Activated CD8-positive, alpha-beta memory T cell treated with anti-CD3 and anti-CD28 coated beads, Interleukin-2, amount 10 ng/mL, durations not matched to agents 7 days and 5 days (primary cell): ENCODE measurements around the gene RAI1. TPM values are rescaled to one million over a fixed set of nuclear protein-coding genes. Genes with fewer than 3 reads are reported as not detected.

Experiments
- ATAC-seq: fragments of 150-1000 bp; cut with Tn5 transposase; one replicate; pipeline ENCODE4 v1.10.0; 2021; ENCODE audit warnings: moderate library complexity
- CTCF ChIA-PET: fragments of 350-600 bp; sonication (Branson Sonifier 250); formaldehyde crosslinking; loops from one replicate; lab custom pipeline; 2021; ENCODE audit warnings: antibody characterized with exemption; lab: Charles Lee
- DNase-seq: peaks from one replicate; pipeline ENCODE4 v3.0.0-alpha.2; 2020
- H3K27ac Mint-ChIP-seq: one replicate; pipeline ENCODE4 v1.8.0; 2021; ENCODE audit warnings: mild to moderate bottlenecking, mixed read lengths
- H3K27me3 Mint-ChIP-seq: one replicate; pipeline ENCODE4 v1.8.0; 2021; ENCODE audit warnings: mixed read lengths
- H3K36me3 Mint-ChIP-seq: one replicate; pipeline ENCODE4 v1.8.0; 2021; ENCODE audit warnings: mild to moderate bottlenecking, mixed read lengths
- H3K4me1 Mint-ChIP-seq: one replicate; pipeline ENCODE4 v1.8.0; 2021; ENCODE audit warnings: mixed read lengths
- H3K4me3 Mint-ChIP-seq: one replicate; pipeline ENCODE4 v1.8.0; 2021; ENCODE audit warnings: mild to moderate bottlenecking, moderate library complexity, mixed read lengths
- H3K9me3 Mint-ChIP-seq: one replicate; pipeline ENCODE4 v1.8.0; 2022; ENCODE audit warnings: low read depth, mixed read lengths
- total RNA-seq, 2 experiments: library from RNA; stranded (reverse); gene quantifications; one replicate each; pipeline ENCODE4 v1.2.3, GENCODE V29; 2021

Gene RAI1
- total RNA-seq, 2 experiments from 2014 or later: 17.4 to 24.4 TPM

GRCh38 chr17:17835415-17836249 is 154.4 kb downstream of the RAI1 start:
- no peaks in the 10 kb centered on the region for H3K27me3 Mint-ChIP-seq
- DNase-seq: peak; percentile 54

GRCh38 chr17:17836250-17836817 is 155.1 kb downstream of the RAI1 start:
- peak overlapping the region; percentile 95 for H3K27ac Mint-ChIP-seq

More at GRCh38 chr17:17835415-17836249, 154.4 kb downstream of the RAI1 start:
- H3K9me3 Mint-ChIP-seq: no peaks in the 10 kb centered on the region
- ATAC-seq: no peak
- peak overlapping the region; percentile 95 for H3K27ac Mint-ChIP-seq
- peaks cover 13% of the 10 kb centered on the region for H3K36me3 Mint-ChIP-seq
- peaks cover 69% of the 10 kb centered on the region for H3K4me1 Mint-ChIP-seq
- CTCF ChIA-PET: interaction anchor here (0.7 to 4.2 kb wide), 21 partner anchors 9 to 197 kb away, joined by 3 to 34 read pairs (median 4); no protein-coding TSS in a partner anchor
- peak overlapping the region; percentile 85 for H3K4me3 Mint-ChIP-seq

GRCh38 chr17:17836818-17837379 is 155.6 kb downstream of the RAI1 start, which contains the start of gene SREBF1:
Gene SREBF1 (minus strand): TSS chr17:17836986. CDS start chr17:17836817, 169 bp downstream.
- Mint-ChIP-seq H3K9me3 (no peaks in the 10 kb centered on the region), H3K4me1 (peaks cover 74% of the 10 kb centered on the region), H3K4me3 (peak within 1 kb of the TSS; percentile 85), H3K27ac (peak within 1 kb of the TSS; percentile 95), H3K27me3 (no peaks in the 10 kb centered on the region), H3K36me3 (peaks cover 13% of the 10 kb centered on the region)
- CTCF ChIA-PET: interaction anchor here (0.9 to 4.2 kb wide), 16 partner anchors 10 to 196 kb away, joined by 3 to 34 read pairs (median 4); no protein-coding TSS in a partner anchor
- DNase-seq (peak; percentile 80), ATAC-seq (peak; percentile 40)

More at GRCh38 chr17:17836250-17836817, 155.1 kb downstream of the RAI1 start:
- no peaks in the 10 kb centered on the region for H3K9me3 Mint-ChIP-seq
- H3K27me3 Mint-ChIP-seq: no peaks in the 10 kb centered on the region
- DNase-seq: peak; percentile 98
- ATAC-seq: peak; percentile 77
- peaks cover 71% of the 10 kb centered on the region for H3K4me1 Mint-ChIP-seq
- peaks cover 13% of the 10 kb centered on the region for H3K36me3 Mint-ChIP-seq
- H3K4me3 Mint-ChIP-seq: peak overlapping the region; percentile 85
- CTCF ChIA-PET: interaction anchor here (0.7 to 4.2 kb wide), 20 partner anchors 10 to 197 kb away, joined by 3 to 34 read pairs (median 4); no protein-coding TSS in a partner anchor

GRCh38 chr17:17837380-17837821 is 156.1 kb downstream of the RAI1 start:
- Mint-ChIP-seq H3K36me3 (peaks cover 9% of the 10 kb centered on the region), H3K4me1 (peaks cover 69% of the 10 kb centered on the region), H3K4me3 (peak overlapping the region; percentile 85), H3K27me3 (no peaks in the 10 kb centered on the region), H3K9me3 (no peaks in the 10 kb centered on the region), H3K27ac (peak overlapping the region; percentile 92)
- ATAC-seq (no peak), DNase-seq (no peak)
- CTCF ChIA-PET: interaction anchor here (0.9 to 4.2 kb wide), 6 partner anchors 11 to 25 kb away, joined by 3 to 34 read pairs (median 4); no protein-coding TSS in a partner anchor

GRCh38 chr17:17837966-17838962 is 157.0 kb downstream of the RAI1 start:
- no peak for DNase-seq
- CTCF ChIA-PET: interaction anchor here (0.7 to 1.5 kb wide), 7 partner anchors 11 to 195 kb away, joined by 3 to 4 read pairs (median 3); no protein-coding TSS in a partner anchor
- H3K36me3 Mint-ChIP-seq: peaks cover 9% of the 10 kb centered on the region
- H3K4me1 Mint-ChIP-seq: peaks cover 68% of the 10 kb centered on the region
- no peak for ATAC-seq
- no peaks in the 10 kb centered on the region for H3K9me3 Mint-ChIP-seq
- H3K27ac Mint-ChIP-seq: peak overlapping the region; percentile 85
- peak overlapping the region; percentile 4 for H3K4me3 Mint-ChIP-seq
- no peaks in the 10 kb centered on the region for H3K27me3 Mint-ChIP-seq

GRCh38 chr17:17839791-17840707 is 158.8 kb downstream of the RAI1 start:
- Mint-ChIP-seq H3K36me3 (peaks cover 4% of the 10 kb centered on the region), H3K27ac (peak overlapping the region; percentile 85), H3K9me3 (no peaks in the 10 kb centered on the region), H3K4me3 (peak overlapping the region; percentile 78), H3K27me3 (no peaks in the 10 kb centered on the region), H3K4me1 (peaks cover 51% of the 10 kb centered on the region)
- ATAC-seq (peak; percentile 74), DNase-seq (peak; percentile 86)
- CTCF ChIA-PET: interaction anchor here (0.7 to 3.5 kb wide), 12 partner anchors 8 to 193 kb away, joined by 3 to 9 read pairs (median 3); partner anchors contain the start of genes DRC3, RAI1 and TOM1L2

DNA sequence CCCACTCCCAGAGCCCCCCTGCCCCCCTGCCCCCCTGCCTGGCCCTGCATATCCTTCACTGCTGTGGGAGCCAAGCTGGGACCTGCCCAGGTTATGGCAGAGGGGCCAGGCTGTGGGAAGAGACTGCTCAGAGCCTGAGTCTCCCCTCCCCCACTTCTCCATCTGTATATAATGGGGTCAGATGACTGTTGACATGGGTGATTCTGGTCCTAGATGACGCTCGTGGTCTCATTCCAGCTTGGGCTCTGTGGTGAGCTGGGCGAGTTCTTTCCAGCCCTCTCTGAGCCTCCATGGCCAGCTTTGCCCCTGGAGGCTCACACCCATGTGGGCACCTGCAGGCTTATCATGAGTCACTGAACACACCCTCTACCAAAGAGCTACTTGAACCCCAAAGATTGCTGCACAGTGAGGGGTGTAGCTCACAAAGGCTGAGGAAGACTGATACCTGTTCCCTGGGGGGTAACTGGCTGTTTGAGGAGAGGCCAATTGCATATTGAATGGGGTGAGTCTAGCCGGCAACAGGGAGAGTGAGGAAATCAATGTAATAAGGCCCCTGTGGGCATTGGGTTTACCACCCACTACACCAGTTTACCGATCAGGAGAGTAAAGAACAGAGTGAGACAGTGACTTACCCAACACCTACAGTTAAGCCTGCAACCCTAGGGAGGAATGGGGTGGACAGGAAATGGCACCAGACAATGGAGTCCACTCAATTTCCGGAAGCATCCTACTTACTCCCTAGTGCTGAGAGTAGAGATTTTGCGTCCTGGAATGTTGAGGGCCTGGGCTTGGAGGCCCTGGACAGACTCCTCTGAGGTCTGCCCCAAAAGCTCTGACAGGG is 159.7 kb downstream of the RAI1 start:
- Mint-ChIP-seq H3K4me1 (peaks cover 42% of the 10 kb centered on the region), H3K27ac (peak overlapping the region; percentile 79), H3K36me3 (peaks cover 1% of the 10 kb centered on the region), H3K4me3 (peak overlapping the region; percentile 53), H3K9me3 (no peaks in the 10 kb centered on the region), H3K27me3 (no peaks in the 10 kb centered on the region)
- ATAC-seq (no peak), DNase-seq (no peak)
- CTCF ChIA-PET: interaction anchor here (0.7 to 3.5 kb wide), 10 partner anchors 8 to 160 kb away, joined by 3 to 9 read pairs (median 3); partner anchors contain the start of genes DRC3, RAI1 and TOM1L2

GRCh38 chr17:17841601-17842025 is 160.4 kb downstream of the RAI1 start:
- no peak overlapping the region for H3K27ac Mint-ChIP-seq

GRCh38 chr17:17842111-17842876 is 161.0 kb downstream of the RAI1 start:
- no peak overlapping the region for H3K4me3 Mint-ChIP-seq
- H3K27me3 Mint-ChIP-seq: no peaks in the 10 kb centered on the region
- H3K27ac Mint-ChIP-seq: peak overlapping the region; percentile 27
- CTCF ChIA-PET: interaction anchor here (1.2 to 3.5 kb wide), 3 partner anchors 11 to 18 kb away, joined by 3 to 9 read pairs (median 6); no protein-coding TSS in a partner anchor
- DNase-seq: no peak
- no peak for ATAC-seq
- H3K4me1 Mint-ChIP-seq: peaks cover 43% of the 10 kb centered on the region
- H3K9me3 Mint-ChIP-seq: no peaks in the 10 kb centered on the region
- H3K36me3 Mint-ChIP-seq: no peaks in the 10 kb centered on the region

More at GRCh38 chr17:17841601-17842025, 160.4 kb downstream of the RAI1 start:
- ATAC-seq (no peak), DNase-seq (no peak)
- no peaks in the 10 kb centered on the region for H3K9me3 Mint-ChIP-seq
- H3K4me1 Mint-ChIP-seq: peaks cover 42% of the 10 kb centered on the region
- CTCF ChIA-PET: interaction anchor here (1.0 to 3.5 kb wide), 6 partner anchors 7 to 77 kb away, joined by 3 to 9 read pairs (median 6); no protein-coding TSS in a partner anchor
- no peaks in the 10 kb centered on the region for H3K27me3 Mint-ChIP-seq
- no peak overlapping the region for H3K4me3 Mint-ChIP-seq
- H3K36me3 Mint-ChIP-seq: no peaks in the 10 kb centered on the region

DNA sequence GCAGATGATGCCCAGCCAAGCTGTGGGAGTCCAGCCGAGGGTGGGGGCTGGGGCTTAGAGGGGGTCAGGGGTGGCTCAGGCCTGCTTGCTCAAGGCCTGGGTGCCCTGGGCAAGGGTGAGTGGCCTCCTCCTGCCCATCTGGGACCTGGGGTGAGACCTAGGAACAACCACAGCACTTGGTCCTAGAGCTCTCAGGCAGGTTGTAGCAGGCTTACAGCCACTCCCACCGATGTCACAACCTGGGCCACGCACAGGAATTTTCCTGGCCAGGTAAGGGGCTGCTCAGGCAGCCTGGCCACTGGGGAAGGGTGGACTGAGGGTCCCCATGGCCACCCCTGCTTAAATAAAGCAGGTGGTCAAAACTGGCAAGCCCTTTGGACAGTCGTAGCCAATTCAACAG is 161.8 kb downstream of the RAI1 start:
- CTCF ChIA-PET: interaction anchor here (1.2 to 3.5 kb wide), 2 partner anchors 10 to 17 kb away, joined by 3 to 9 read pairs; no protein-coding TSS in a partner anchor
- no peaks in the 10 kb centered on the region for H3K36me3 Mint-ChIP-seq
- no peaks in the 10 kb centered on the region for H3K9me3 Mint-ChIP-seq
- ATAC-seq: no peak
- peaks cover 42% of the 10 kb centered on the region for H3K4me1 Mint-ChIP-seq
- H3K4me3 Mint-ChIP-seq: no peak overlapping the region
- DNase-seq: no peak
- no peaks in the 10 kb centered on the region for H3K27me3 Mint-ChIP-seq
- H3K27ac Mint-ChIP-seq: no peak overlapping the region
